HL-60 (cell line): ENCODE measurements around the gene MET.

Experiments
- TF ChIP-seq, protein P1 (sequence below): IDR thresholded peaks from 2 replicates; pipeline ENCODE4 v1.6.1; 2012; ENCODE audit warnings: low read depth; ENCODE audit not compliant: insufficient replicate concordance
- TF ChIP-seq, protein P2 (sequence below): IDR thresholded peaks from one replicate; pipeline ENCODE4 v1.5.1; 2011; ENCODE audit warnings: low read length, control low read depth, inconsistent platforms; ENCODE audit not compliant: insufficient read depth

DNA sequence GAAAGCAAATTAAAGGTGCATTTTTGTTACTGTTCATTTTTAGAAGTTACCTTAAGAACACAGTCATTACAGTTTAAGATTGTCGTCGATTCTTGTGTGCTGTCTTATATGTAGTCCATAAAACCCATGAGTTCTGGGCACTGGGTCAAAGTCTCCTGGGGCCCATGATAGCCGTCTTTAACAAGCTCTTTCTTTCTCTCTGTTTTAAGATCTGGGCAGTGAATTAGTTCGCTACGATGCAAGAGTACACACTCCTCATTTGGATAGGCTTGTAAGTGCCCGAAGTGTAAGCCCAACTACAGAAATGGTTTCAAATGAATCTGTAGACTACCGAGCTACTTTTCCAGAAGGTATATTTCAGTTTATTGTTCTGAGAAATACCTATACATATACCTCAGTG is 99.6 kb downstream of the MET start:
- TF ChIP-seq, protein P1, sequence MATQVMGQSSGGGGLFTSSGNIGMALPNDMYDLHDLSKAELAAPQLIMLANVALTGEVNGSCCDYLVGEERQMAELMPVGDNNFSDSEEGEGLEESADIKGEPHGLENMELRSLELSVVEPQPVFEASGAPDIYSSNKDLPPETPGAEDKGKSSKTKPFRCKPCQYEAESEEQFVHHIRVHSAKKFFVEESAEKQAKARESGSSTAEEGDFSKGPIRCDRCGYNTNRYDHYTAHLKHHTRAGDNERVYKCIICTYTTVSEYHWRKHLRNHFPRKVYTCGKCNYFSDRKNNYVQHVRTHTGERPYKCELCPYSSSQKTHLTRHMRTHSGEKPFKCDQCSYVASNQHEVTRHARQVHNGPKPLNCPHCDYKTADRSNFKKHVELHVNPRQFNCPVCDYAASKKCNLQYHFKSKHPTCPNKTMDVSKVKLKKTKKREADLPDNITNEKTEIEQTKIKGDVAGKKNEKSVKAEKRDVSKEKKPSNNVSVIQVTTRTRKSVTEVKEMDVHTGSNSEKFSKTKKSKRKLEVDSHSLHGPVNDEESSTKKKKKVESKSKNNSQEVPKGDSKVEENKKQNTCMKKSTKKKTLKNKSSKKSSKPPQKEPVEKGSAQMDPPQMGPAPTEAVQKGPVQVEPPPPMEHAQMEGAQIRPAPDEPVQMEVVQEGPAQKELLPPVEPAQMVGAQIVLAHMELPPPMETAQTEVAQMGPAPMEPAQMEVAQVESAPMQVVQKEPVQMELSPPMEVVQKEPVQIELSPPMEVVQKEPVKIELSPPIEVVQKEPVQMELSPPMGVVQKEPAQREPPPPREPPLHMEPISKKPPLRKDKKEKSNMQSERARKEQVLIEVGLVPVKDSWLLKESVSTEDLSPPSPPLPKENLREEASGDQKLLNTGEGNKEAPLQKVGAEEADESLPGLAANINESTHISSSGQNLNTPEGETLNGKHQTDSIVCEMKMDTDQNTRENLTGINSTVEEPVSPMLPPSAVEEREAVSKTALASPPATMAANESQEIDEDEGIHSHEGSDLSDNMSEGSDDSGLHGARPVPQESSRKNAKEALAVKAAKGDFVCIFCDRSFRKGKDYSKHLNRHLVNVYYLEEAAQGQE, result no peak
- TF ChIP-seq, protein P2, sequence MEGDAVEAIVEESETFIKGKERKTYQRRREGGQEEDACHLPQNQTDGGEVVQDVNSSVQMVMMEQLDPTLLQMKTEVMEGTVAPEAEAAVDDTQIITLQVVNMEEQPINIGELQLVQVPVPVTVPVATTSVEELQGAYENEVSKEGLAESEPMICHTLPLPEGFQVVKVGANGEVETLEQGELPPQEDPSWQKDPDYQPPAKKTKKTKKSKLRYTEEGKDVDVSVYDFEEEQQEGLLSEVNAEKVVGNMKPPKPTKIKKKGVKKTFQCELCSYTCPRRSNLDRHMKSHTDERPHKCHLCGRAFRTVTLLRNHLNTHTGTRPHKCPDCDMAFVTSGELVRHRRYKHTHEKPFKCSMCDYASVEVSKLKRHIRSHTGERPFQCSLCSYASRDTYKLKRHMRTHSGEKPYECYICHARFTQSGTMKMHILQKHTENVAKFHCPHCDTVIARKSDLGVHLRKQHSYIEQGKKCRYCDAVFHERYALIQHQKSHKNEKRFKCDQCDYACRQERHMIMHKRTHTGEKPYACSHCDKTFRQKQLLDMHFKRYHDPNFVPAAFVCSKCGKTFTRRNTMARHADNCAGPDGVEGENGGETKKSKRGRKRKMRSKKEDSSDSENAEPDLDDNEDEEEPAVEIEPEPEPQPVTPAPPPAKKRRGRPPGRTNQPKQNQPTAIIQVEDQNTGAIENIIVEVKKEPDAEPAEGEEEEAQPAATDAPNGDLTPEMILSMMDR, result no peak
